Vagina (tissue), 2 donors: ENCODE measurements around the gene SPEF1. TPM values are rescaled to one million over a fixed set of nuclear protein-coding genes. Genes with fewer than 3 reads are reported as not detected.

Experiments
- DNase-seq, 2 donors: peaks; one replicate each; pipeline ENCODE4 v3.0.0-alpha.2; 2017; ENCODE audit errors: extremely low spot score in 2 of 2
- H3K27ac ChIP-seq: fragments of 200-600 bp; sonication (generic); one replicate; pipeline ENCODE4 v1.5.1; 2019
- H3K27me3 ChIP-seq: fragments of 200-600 bp; sonication (generic); one replicate; pipeline ENCODE4 v1.5.1; 2019
- H3K36me3 ChIP-seq, 2 donors: fragments of 200-600 bp; sonication (generic); one replicate each; pipeline ENCODE4 v1.5.1; 2017 to 2019
- H3K4me1 ChIP-seq: fragments of 200-600 bp; sonication (generic); one replicate; pipeline ENCODE4 v1.5.1; 2019
- H3K4me3 ChIP-seq, 2 donors: fragments of 200-600 bp; sonication (generic); 1 replicate in 1 of 2; 2 replicates in 1 of 2; pipeline ENCODE4 v1.5.1; 2016 to 2019
- H3K9me3 ChIP-seq: fragments of 200-600 bp; sonication (generic); one replicate; pipeline ENCODE4 v1.5.1; 2019
- CTCF ChIP-seq, 3 experiments: fragments of 450-650 bp in 2 of 3; fragments of 200-600 bp in 1 of 3; sonication (generic) in 1 of 3; IDR thresholded peaks; one replicate each; pipeline ENCODE4 v1.5.1; 2017 to 2019; ENCODE audit warnings: antibody characterized with exemption in 3 of 3, mild to moderate bottlenecking in 2 of 3, moderate library complexity in 2 of 3
- POLR2A ChIP-seq, 2 donors: fragments of 450-650 bp; IDR thresholded peaks; one replicate each; pipeline ENCODE4 v1.6.1; 2017; ENCODE audit warnings: antibody characterized with exemption in 2 of 2, mild to moderate bottlenecking in 2 of 2, moderate library complexity in 2 of 2
- POLR2AphosphoS5 ChIP-seq, 2 donors: sonication (generic); formaldehyde crosslinking; IDR thresholded peaks; one replicate each; pipeline ENCODE4 v1.9.0; 2017; ENCODE audit warnings: antibody characterized with exemption in 2 of 2, mild to moderate bottlenecking in 2 of 2, low read depth in 1 of 2; ENCODE audit not compliant: insufficient read depth in 1 of 2
- intact Hi-C: fragments of 100-400 bp; cut with DNase I; formaldehyde crosslinking; loops from one replicate; pipeline ENCODE4 v1.15.1; 2023
- total RNA-seq: library from RNA; depleted of rRNA; stranded (reverse); fragments of >200 nt; gene quantifications from one replicate; pipeline ENCODE4 v1.2.3, GENCODE V29; 2016

Gene SPEF1
- total RNA-seq, 1 donor from 2014 or later, result not detected

GRCh38 chr20:3729811-3730540 is 51.3 kb downstream of the SPEF1 start:
- intact Hi-C loops, result no loop called here
- no peak for DNase-seq
- no peaks in the 10 kb centered on the region for H3K27me3 ChIP-seq

GRCh38 chr20:3729378-3729777 is 51.9 kb downstream of the SPEF1 start:
- no peaks in the 10 kb centered on the region for H3K9me3 ChIP-seq
- TF ChIP-seq POLR2AphosphoS5 (IDR thresholded peaks at IDR 0.05; ENCODE audit: insufficient read depth in 1 of 2, low read depth in 1 of 2) (no peak), CTCF (IDR thresholded peaks at IDR 0.05) (no peak), POLR2A (IDR thresholded peaks at IDR 0.05) (no peak)
- no peaks in the 10 kb centered on the region for H3K27me3 ChIP-seq
- H3K36me3 ChIP-seq, result no peaks in the 10 kb centered on the region
- intact Hi-C loops, result no loop called here
- H3K27ac ChIP-seq, result no peak overlapping the region
- no peak for DNase-seq
- peaks cover 34% of the 10 kb centered on the region for H3K4me1 ChIP-seq
- no peak overlapping the region for H3K4me3 ChIP-seq

More at GRCh38 chr20:3729811-3730540, 51.3 kb downstream of the SPEF1 start:
- peaks cover 38% of the 10 kb centered on the region for H3K4me1 ChIP-seq
- no peaks in the 10 kb centered on the region for H3K9me3 ChIP-seq
- H3K36me3 ChIP-seq, result no peaks in the 10 kb centered on the region
- TF ChIP-seq POLR2AphosphoS5 (IDR thresholded peaks at IDR 0.05; ENCODE audit: insufficient read depth in 1 of 2, low read depth in 1 of 2), result no peak
- TF ChIP-seq POLR2A (IDR thresholded peaks at IDR 0.05), result no peak
- no peak for TF ChIP-seq CTCF (IDR thresholded peaks at IDR 0.05)
- H3K27ac ChIP-seq, result no peak overlapping the region
- H3K4me3 ChIP-seq, result no peak overlapping the region

GRCh38 chr20:3728876-3729275 is 52.4 kb downstream of the SPEF1 start:
- TF ChIP-seq CTCF (IDR thresholded peaks at IDR 0.05), result no peak
- no peak for TF ChIP-seq POLR2AphosphoS5 (IDR thresholded peaks at IDR 0.05; ENCODE audit: insufficient read depth in 1 of 2, low read depth in 1 of 2)
- TF ChIP-seq POLR2A (IDR thresholded peaks at IDR 0.05), result no peak
- H3K27me3 ChIP-seq, result no peaks in the 10 kb centered on the region

GRCh38 chr20:3728354-3728753 is 52.9 kb downstream of the SPEF1 start:
- H3K27ac ChIP-seq, result peak overlapping the region; percentile 86
- DNase-seq, result no peak
- H3K27me3 ChIP-seq, result no peaks in the 10 kb centered on the region
- no peaks in the 10 kb centered on the region for H3K9me3 ChIP-seq
- no peaks in the 10 kb centered on the region for H3K36me3 ChIP-seq
- no peak for TF ChIP-seq CTCF (IDR thresholded peaks at IDR 0.05)
- TF ChIP-seq POLR2A (IDR thresholded peaks at IDR 0.05), result no peak
- no peak for TF ChIP-seq POLR2AphosphoS5 (IDR thresholded peaks at IDR 0.05; ENCODE audit: insufficient read depth in 1 of 2, low read depth in 1 of 2)
- H3K4me1 ChIP-seq, result peaks cover 24% of the 10 kb centered on the region
- no peak overlapping the region for H3K4me3 ChIP-seq
- intact Hi-C loops, result no loop called here

More at GRCh38 chr20:3728876-3729275, 52.4 kb downstream of the SPEF1 start:
- Histone ChIP-seq H3K4me3 (no peak overlapping the region), H3K36me3 (no peaks in the 10 kb centered on the region), H3K4me1 (peaks cover 29% of the 10 kb centered on the region), H3K27ac (peak overlapping the region; percentile 86), H3K9me3 (no peaks in the 10 kb centered on the region)
- no peak for DNase-seq
- intact Hi-C loops, result no loop called here

Other genes starting within 250 kb of the SPEF1 start
- not detected for gene GFRA4, start 118.0 kb downstream of the SPEF1 start, total RNA-seq
- 119 TPM for gene ADAM33, start 99.4 kb downstream of the SPEF1 start, total RNA-seq
- 8.8 TPM for gene SIGLEC1, start 68.8 kb downstream of the SPEF1 start, total RNA-seq
- gene HSPA12B, start 48.8 kb downstream of the SPEF1 start, total RNA-seq, result 21.6 TPM
- 16.0 TPM for gene ADISSP, start 13.7 kb downstream of the SPEF1 start, total RNA-seq
- 62.9 TPM for gene CENPB, start 5.3 kb upstream of the SPEF1 start, total RNA-seq
- 26.5 TPM for gene CDC25B, start 14.9 kb upstream of the SPEF1 start, total RNA-seq
- 6.1 TPM for gene AP5S1, start 39.1 kb upstream of the SPEF1 start, total RNA-seq
- gene MAVS, start 65.4 kb upstream of the SPEF1 start, total RNA-seq, result 22.1 TPM
- 53.5 TPM for gene PANK2, start 107.9 kb upstream of the SPEF1 start, total RNA-seq
- gene RNF24, start 234.1 kb upstream of the SPEF1 start, total RNA-seq, result 15.5 TPM